Dermis microvascular lymphatic vessel endothelial cell (primary cell): ENCODE data around the gene CCNB1. TPM values are rescaled to one million over a fixed set of nuclear protein-coding genes. Genes with fewer than 3 reads are reported as not detected.
"Not testable (repeated sequence)": the region's sequence is repeated elsewhere in the genome, so short reads cannot be mapped to it uniquely, and the experiment has no call there.

Experiments
- DNase-seq, 2 donors: peaks; one replicate each; pipeline versions ENCODE4 v3.0.0 to v3.0.0-alpha.2; 2010; ENCODE audit warnings: low read depth in 2 of 2
- total RNA-seq: library from RNA; depleted of rRNA; stranded (reverse); fragments of >200 nt; gene quantifications from 2 replicates; pipeline ENCODE4 v1.2.1, GENCODE V29; 2014

The CCNB1 gene
- total RNA-seq: 37.0 and 115 TPM in 2 replicates

DNA sequence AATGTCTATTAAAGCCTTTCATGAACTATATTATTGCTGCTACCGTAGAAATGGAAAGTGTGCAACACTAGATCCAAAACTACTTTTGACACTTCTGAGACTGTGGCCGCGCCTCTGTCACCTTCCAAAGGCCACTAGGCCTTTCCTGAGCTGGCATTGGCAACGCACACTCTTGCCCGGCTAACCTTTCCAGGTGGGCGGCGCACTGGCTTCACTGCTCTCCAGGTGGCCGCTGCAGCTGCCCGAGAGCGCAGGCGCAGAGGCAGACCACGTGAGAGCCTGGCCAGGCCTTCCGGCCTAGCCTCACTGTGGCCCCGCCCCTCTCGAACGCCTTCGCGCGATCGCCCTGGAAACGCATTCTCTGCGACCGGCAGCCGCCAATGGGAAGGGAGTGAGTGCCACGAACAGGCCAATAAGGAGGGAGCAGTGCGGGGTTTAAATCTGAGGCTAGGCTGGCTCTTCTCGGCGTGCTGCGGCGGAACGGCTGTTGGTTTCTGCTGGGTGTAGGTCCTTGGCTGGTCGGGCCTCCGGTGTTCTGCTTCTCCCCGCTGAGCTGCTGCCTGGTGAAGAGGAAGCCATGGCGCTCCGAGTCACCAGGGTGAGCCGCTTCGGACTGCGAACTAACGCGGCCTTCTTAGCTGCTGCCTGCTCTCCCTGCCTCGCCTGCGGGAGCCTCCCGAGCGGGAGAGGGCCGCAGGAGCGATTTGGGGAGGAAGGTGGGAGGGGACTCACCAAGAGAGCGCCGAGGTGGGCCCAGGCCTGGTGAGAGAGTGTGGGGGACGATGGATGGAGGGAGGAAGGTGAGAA lies at the start of gene CCNB1:
Gene CCNB1 (plus strand): TSS at position 465 of the 807 bp plus-strand sequence. CDS start 113 bp downstream, at position 578.
- peak; percentile 91 to 97 for DNase-seq

DNA sequence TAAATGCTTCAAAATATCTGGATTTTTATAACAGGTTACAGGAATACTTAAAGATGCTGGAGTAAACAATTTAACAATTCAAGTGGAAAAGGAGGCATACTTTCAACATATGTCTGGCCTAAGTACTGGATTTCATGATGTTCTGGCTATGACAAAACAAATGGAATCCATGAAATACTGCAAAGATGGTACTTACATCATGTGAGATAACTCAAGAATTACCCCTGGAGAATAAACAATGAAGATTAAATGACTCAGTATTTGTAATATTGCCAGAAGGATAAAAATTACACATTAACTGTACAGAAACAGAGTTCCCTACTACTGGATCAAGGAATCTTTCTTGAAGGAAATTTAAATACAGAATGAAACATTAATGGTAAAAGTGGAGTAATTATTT lies 37.5 kb upstream of the CCNB1 start:
- no peak for DNase-seq

DNA sequence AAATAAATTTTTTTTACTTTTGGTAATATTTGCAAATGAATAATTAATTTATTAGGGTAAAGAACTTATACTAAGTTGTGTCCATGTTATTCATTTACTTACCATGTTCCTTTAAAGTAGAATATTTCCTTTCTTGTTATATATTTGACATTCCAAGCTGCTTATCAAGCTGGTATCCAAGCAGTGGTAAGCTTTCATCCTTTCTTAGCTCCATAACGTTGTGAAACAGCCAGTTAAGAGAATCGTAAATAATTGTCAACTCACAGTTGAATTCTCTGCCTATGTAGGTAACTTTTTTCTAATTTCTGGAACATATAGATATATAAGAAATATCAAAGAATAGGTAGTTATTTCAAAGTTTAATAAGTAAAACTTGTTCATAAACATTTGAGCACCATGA lies 36.7 kb upstream of the CCNB1 start:
- DNase-seq: no peak

DNA sequence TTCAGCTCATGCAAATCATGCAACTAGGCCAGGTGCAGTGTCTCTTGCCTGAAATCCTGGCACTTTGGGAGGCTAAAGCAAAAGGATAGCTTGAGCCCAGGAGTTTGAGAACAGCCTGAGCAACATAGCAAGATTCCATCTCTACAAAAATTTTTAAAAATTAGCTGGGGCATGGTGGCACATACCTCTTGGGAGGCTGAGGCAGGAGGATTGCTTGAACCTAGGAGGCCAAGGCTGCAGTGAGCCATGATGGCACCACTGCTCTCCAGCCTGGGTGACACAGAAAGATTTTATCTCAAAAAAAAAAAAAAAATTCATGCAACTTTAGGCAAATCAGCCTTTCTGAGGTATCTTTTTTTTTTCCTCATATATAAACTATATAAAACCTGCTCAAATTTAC lies 35.6 kb upstream of the CCNB1 start:
- DNase-seq: no peak

DNA sequence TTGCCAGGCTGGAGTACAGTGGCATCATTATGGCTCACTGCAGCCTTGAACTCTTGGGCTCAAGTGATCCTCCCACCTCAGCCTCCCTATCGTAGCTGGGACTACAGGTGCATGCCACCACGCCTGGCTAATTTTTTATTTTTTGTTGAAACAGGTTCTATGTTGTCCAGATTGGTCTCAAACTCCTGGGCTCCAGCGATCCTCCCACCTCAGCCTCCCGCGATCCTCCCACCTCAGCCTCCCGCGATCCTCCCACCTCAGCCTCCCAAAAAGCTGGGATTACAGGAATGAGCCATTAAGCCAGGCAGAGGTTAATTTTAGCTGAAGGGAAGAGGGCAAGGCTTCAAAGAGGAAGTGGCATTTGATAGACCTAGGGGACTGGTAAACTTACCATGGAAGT lies 32.8 kb upstream of the CCNB1 start:
- no peak for DNase-seq

DNA sequence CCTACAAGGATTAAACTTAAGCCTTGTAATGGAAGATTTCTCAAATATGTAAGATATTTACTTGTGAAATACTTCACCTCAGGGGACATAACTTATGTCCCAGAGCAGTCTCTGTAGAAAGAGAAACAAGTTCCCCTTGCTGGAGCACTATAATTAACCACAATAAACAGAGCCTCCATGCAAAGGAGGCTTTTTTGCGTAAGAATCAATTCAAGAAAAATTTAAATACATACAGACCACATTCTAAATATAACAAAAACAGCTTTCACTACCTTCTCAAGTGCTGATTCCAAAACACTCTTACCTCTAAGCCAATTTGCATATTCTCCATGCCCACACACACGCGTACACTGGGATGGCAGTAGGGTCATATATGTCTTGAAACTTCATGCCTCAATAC lies 30.7 kb upstream of the CCNB1 start:
- no peak for DNase-seq

DNA sequence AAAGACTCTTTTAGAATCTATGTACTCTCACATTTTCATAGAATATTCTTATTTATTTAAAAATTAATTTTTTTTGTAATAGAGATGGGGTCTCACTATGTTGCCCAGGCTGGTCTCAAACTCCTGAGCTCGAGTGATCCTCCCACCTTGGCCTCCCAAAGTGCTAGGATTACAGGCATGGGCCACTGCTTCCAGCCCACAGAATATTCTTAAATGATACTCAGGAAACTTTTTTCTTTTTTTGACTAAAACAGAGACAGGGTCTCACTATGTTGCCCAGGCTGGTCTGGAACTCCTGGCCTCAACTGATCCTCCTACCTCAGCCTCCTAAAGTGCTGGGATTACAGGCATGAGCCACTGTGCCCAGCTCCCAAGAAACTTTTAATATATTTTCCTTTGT lies 29.7 kb upstream of the CCNB1 start:
- not testable (repeated sequence) for DNase-seq

DNA sequence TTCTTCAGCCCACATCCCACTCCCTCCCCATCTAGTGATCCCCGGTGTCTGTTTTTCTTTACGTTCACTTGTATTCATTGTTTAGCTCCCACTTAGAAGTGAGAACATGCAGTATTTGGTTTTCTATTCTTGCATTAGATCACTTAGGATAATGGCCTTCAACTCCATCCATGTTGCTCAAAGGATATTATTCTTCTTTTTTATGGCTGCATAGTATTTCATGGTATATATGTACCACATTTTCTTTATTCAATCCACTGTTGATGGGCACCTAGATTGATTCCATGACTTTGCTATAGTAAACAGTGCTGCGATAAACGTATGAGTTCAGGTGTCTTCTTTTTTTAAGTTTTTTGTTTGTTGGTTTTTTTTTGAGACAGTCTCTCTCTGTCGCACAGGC lies 29.1 kb upstream of the CCNB1 start:
- DNase-seq: no peak

DNA sequence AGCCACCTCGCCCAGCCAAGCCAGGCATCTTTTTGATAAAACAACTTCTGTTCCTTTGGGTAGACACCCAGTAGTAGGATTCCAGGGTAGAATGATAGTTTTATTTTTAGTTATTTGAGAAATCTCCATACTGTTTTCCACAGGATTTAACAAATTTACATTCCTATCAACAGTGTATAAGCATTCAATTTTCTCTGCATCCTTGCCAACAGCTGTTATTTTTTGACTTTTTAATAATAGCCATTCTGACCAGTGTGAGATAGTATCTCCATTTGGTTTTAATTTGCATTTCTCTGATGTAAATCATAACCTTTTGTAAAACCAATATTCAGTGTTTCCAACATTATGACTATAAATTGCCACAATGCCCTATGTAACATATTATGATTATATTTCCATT lies 28.2 kb upstream of the CCNB1 start:
- no peak for DNase-seq

DNA sequence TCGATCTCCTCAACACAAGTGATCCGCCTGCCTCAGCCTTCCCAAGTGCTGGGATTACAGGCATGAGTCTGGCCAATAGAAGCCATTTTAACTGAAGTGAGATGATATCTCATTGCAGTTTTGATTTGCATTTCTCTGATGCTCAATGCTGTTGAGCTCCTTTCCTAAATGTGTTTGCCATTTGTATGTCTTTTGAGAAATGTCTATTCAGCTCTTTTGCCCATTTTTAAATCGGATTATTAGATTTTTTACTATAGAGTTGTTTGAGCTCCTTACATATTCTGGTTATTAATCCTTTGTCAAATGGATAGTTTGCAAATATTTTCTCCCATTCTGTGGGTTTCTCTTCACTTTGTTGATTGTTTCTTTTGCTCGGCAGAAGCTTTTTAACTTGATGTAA lies 26.7 kb upstream of the CCNB1 start:
- DNase-seq: not testable (repeated sequence)

DNA sequence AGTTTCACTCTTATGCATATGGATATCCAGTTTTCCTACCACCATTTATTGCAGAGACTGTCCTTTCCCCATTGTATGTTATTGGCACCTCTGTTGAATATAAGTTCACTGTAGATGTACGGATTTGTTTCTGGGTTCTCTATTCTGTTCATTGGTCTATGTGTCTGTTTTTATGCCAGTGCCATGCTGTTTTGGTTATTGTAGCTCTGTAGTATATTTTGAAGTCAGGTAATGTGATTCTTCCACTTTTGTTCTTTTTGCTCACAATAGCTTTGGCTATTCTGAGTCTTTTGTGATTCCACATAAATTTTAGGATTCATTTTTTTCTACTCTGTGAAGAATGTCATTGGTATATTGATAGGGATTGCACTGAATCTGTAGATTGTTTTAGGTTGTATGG lies 26.1 kb upstream of the CCNB1 start:
- no peak for DNase-seq

DNA sequence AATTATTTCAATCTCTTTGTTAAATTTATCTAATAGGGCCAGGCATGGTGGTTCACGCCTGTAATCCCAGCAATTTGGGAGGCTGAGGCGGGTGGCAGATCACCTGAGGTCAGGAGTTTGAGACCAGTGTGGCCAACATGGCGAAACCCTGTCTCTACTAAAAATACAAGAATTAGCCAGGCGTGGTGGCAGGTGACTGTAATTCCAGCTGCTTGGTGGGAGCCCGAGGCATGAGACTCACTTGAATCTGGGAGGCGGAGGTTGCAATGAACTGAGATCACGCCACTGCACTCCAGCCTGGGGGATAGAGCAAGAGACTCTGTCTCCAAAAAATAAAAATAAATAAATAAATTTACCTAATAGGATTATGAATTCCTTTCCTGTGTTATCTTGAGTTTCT lies 18.4 kb upstream of the CCNB1 start:
- DNase-seq: not testable (repeated sequence)

DNA sequence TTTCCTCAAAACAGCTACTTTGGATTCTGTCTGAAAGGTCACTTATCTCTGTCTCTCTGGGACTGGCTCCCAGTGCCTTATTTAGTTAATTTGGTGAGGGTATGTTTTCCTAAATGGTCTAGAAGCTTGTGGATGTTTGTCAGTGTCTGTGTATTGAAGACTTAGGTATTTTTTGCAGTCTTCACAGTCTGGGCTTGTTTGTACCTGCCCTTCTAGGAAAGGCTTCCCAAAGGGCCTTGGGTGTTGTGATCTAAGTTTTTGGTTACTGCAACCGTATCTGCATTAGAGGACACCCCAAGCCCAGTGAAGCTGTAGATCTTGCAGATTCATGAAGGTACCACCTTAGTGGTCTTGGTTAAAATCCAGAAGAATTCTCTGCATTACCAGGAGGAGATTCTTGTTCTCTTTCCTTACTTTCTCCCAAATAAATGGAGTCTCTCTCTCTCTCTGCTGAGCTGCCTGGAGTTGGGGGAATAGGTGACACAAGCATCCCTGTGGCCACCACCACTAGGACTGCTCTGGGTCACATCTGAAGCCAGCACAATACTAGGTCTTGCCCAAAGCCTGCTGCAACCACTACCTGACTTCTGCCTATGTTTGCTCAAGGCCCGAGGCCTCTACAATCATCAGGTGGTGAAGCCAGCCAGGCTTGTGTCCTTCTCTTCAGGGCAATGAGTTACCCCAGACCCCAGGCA lies 17.8 kb upstream of the CCNB1 start:
- no peak for DNase-seq

DNA sequence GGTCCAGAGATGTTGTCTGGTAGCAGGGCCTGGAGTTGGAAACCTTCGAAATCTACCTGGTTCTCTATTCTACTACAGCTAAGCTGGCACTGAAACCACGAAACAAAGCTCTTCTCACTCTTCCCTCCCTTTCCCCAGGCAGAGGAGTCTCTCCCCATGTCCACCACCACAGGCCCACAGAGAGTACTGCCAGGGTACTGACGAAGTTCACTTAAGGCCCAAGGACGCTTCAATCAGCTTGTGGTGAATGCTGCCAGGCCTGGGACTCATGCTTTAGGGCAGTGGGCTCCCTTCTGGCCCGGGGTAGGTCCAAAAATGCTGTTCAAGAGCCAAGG lies 17.3 kb upstream of the CCNB1 start:
- DNase-seq: no peak

DNA sequence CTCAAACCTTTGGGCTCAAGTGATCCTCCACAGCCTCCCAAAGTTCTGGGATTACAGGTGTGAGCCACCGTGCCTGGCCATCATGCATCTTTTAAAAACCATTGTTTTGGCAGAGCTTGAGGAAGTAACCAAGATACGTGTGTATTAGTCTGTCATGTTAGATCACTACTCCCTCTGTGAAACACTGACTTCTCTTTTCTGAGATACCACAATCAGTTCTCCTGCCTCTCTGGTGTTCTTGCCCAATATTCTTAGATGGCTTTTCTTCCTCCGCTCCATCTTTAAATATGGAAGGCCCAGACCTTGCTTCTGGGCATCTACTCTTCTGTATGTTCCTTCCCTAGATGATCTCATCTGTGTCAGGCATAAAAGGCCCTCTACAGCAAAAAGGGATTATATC lies 14.2 kb upstream of the CCNB1 start:
- DNase-seq: no peak

DNA sequence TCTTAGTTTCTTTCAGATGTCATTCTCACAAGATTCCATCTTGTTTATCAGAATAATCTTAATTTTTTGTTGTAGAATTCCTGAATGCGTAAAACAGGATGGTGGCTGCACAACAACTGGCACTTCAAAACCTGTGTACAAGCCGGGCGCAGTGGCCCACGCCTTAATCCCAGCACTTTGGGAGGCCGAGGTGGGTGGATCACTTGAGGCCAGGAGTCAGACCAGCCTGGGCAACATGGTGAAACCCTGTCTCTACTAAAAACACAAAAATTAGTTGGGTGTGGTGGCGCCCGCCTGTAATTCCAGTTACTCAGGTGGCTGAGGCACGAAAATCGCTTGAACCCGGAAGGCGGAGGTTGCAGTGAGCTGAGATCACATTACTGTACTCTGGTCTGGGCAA lies 10.5 kb upstream of the CCNB1 start:
- no peak for DNase-seq

DNA sequence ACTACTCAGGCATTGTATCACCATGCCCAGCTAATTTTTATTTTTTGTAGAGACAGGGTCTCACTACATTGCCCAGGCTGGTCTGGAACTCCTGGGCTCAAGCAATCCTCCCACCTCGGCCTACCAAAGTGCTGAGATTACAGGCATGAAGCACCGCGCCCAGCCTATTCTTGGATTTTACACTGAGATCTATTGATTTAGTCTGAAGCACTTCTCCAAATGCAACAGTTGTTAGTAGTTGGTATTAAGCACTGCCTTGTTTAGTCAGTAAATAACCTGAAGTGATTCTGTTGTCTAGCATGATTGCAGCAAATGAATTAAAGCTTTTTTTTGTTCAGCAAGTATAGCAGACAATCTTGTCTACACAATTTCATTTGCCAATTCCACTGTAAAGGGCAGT lies 8.9 kb upstream of the CCNB1 start:
- no peak for DNase-seq

DNA sequence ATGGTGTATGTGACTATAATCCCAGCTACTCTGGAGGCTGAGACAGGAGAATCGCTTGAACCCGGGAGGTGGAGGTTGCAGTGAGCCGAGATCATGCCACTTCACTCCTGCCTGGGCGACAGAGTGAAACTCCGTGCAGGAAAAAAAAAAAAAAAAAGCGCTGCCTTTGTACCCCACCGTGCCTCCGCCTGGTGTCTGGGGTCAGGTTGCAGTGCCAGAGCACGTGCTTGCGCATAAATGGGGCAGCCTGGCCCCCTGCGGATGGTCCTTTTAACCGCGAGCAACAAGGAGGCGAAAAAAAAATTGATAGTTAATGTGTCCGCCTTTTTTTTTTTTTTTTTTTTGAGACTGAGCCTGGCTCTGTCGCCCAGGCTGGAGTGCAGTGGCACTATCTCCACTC lies 6.3 kb upstream of the CCNB1 start:
- DNase-seq: no peak

DNA sequence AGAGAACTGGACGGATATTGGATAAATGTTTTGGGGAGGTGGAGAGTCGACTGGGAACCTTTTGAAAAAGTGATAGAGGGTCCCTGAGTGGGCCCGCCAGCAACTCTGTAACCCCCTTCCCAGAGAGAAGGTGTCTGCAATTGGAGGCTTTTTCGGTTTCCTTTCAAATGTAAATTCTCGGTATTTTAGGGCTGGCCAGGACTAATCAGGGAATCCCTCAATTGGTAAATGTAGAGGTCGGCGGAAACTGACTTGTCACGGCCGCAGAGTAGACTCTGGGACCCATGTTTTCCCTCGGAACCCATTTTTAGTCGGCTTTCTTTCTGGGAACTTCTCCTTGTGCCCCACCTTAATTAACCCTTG lies 524 bp downstream of the CCNB1 start:
- peak in 1 of 2 donors; percentile 16 for DNase-seq

DNA sequence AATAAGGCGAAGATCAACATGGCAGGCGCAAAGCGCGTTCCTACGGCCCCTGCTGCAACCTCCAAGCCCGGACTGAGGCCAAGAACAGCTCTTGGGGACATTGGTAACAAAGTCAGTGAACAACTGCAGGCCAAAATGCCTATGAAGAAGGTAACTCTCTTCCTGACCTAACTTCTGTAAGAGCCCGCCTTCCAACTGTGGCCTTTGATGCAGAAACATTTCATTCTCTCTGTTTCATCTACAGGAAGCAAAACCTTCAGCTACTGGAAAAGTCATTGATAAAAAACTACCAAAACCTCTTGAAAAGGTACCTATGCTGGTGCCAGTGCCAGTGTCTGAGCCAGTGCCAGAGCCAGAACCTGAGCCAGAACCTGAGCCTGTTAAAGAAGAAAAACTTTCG lies 979 bp downstream of the CCNB1 start:
- no peak for DNase-seq

DNA sequence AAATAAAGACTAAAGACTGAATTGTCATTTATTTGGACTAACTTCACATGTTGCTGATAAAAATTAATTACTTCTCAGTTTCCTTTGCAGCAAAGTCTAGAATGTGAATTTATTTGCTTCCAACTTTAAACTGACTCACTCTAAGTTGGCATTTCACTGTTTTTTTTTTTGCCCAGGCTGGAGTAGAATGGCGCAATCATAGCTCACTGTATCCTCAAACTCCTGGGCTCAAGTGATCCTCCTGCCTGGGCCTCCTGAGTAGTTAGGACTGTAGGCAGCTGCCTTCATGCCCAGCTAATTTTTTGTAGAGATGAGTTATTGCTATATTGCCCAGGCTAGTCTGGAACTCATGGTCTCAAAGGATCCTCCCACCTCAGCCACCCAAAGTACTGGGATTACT lies 3.5 kb downstream of the CCNB1 start:
- DNase-seq: no peak

DNA sequence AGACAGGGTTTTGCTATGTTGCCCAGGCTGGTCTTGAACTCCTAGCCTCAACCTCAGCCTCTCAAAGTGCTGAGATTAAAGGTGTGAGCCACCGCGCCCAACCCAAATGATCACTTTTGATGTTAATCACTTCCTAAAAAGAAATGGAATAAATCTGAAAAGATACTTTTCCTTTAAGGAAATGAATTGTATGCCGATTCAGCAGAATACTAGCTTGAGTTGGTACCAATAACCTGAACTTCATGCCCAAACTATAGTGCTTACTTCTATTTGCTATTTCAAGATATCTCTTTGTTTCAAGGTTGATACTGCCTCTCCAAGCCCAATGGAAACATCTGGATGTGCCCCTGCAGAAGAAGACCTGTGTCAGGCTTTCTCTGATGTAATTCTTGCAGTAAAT lies 4.0 kb downstream of the CCNB1 start:
- no peak for DNase-seq

DNA sequence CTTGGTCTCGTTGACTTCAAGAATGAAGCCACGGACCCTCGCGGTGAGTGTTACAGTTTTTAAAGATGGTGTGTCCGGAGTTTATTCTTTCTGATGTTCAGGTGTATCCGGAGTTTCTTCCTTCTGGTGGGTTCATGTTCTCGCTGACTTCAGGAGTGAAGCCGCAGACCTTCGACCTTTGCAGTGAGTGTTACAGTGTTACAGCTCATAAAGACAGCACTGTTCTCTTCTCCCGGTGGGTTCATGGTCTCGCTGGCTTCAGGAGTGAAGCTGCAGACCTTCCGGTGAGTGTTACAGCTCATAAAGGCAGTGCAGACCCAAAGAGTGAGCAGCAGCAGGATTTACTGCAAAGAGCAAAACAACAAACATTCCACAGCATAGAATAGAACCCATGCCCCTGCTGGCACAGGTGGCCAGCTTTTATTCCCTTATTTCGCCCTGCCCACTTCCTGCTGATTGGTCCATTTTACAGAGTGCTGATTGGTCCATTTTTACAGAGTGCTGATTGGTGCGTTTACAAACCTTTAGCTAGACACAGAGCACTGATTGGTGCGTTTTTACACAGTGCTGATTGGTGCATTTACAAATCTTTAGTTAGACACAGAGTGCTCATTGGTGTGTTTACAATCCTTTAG lies 14.8 kb downstream of the CCNB1 start:
- DNase-seq: not testable (repeated sequence)
